Stomach (tissue), 9 donors: ENCODE results near the gene ACTA2. TPM values are rescaled to one million over a fixed set of nuclear protein-coding genes. Genes with fewer than 3 reads are reported as not detected.
A peak's percentile ranks its signal among the peaks of the same experiment; 100 is the strongest.

Source experiments
- DNase-seq, 2 donors: peaks; one replicate each; pipeline versions ENCODE4 v3.0.0 to v3.0.0-alpha.2; 2013 to 2019
- H3K27ac ChIP-seq, 5 donors: fragments of 200-600 bp in 4 of 5; sonication (generic) in 4 of 5; one replicate each; pipeline ENCODE4 v1.5.1; 2013 to 2019; ENCODE audit warnings: mild to moderate bottlenecking in 1 of 5, moderate library complexity in 1 of 5
- H3K27me3 ChIP-seq, 3 donors: fragments of 200-600 bp; sonication (generic); one replicate each; pipeline ENCODE4 v1.5.1; 2017 to 2019; ENCODE audit warnings: mixed run types in 1 of 3
- H3K36me3 ChIP-seq, 4 donors: fragments of 200-600 bp; sonication (generic); 1 replicate in 3 of 4; 2 replicates in 1 of 4; pipeline ENCODE4 v1.5.1; 2016 to 2019
- H3K4me1 ChIP-seq, 4 donors: fragments of 200-600 bp; sonication (generic); one replicate each; pipeline ENCODE4 v1.5.1; 2016 to 2019
- H3K4me3 ChIP-seq, 4 donors: fragments of 200-600 bp; sonication (generic) in 3 of 4; one replicate each; pipeline ENCODE4 v1.5.1; 2016 to 2019; ENCODE audit warnings: mild to moderate bottlenecking in 1 of 4
- H3K9me3 ChIP-seq, 4 donors: fragments of 200-600 bp; sonication (generic); one replicate each; pipeline ENCODE4 v1.5.1; 2016 to 2019
- CTCF ChIP-seq, 7 experiments: fragments of 450-650 bp in 4 of 7; fragments of 200-600 bp in 3 of 7; sonication (generic) in 3 of 7; IDR thresholded peaks; one replicate each; pipeline ENCODE4 v1.5.1; 2016 to 2019; ENCODE audit warnings: antibody characterized with exemption in 7 of 7, control low read depth in 2 of 7, mild to moderate bottlenecking in 1 of 7
- EP300 ChIP-seq: sonication (generic); formaldehyde crosslinking; IDR thresholded peaks from one replicate; pipeline ENCODE4 v1.6.1; 2017; ENCODE audit warnings: antibody characterized with exemption
- POLR2A ChIP-seq, 4 donors: fragments of 450-650 bp; IDR thresholded peaks; one replicate each; pipeline ENCODE4 v1.6.1; 2016; ENCODE audit warnings: antibody characterized with exemption in 4 of 4, control low read depth in 2 of 4, mild to moderate bottlenecking in 1 of 4, moderate library complexity in 1 of 4
- POLR2AphosphoS5 ChIP-seq, 3 donors: sonication (generic); formaldehyde crosslinking; IDR thresholded peaks; one replicate each; pipeline ENCODE4 v1.6.1; 2016; ENCODE audit warnings: antibody characterized with exemption in 3 of 3
- WGBS, 5 donors: extraction: QIAGEN DNeasy Blood & Tissue Kit in 3 of 5; methylation state at CpG; one replicate each; pipeline versions ENCODE4 v1.1.5 to v1.1.7; 2013 to 2018; 5-methylcytosine and 5-hydroxymethylcytosine counted together
- intact Hi-C: fragments of 100-400 bp; cut with DNase I; formaldehyde crosslinking; loops from one replicate; pipeline ENCODE4 v1.15.1; 2023; ENCODE audit warnings: low total_unique reads
- polyA plus RNA-seq, 3 donors: library from polyadenylated mRNA; stranded (reverse); fragments of 200-250 nt; gene quantifications; one replicate each; pipeline ENCODE4 v1.2.3, GENCODE V29; 2013
- total RNA-seq, 5 donors: library from RNA; depleted of rRNA; stranded (reverse); fragments of >200 nt; gene quantifications; one replicate each; pipeline versions ENCODE4 v1.1.0 to v1.2.3, GENCODE V29; 2014 to 2016
- donor health status: healthy with polysubstance abuse.
- donor health status: Bipolar disorder and iron deficiency.
- donor health status: healthy.

Gene ACTA2
- total and polyA plus RNA-seq, 8 donors, result 233 to 3,169 (median 999) TPM

GRCh38 chr10:88990384-88991160, 38.0 kb upstream of the ACTA2 start, which contains the start of gene FAS:
Gene FAS, plus strand, starts transcription at chr10:88990798. Its CDS starts 79 bp downstream, at chr10:88990877.
- peak; percentile 68 to 83 for DNase-seq
- H3K27me3 ChIP-seq, result no peaks in the 10 kb centered on the region
- intact Hi-C loops, result no loop called here
- H3K27ac ChIP-seq, result peak within 1 kb of the TSS; percentile 77 to 99 (median 97)
- H3K36me3 ChIP-seq, result no peaks in the 10 kb centered on the region
- no peak for TF ChIP-seq CTCF (IDR thresholded peaks at IDR 0.05)
- TF ChIP-seq POLR2AphosphoS5 (IDR thresholded peaks at IDR 0.05), result peak in 2 of 3 donors; percentile 53 to 54
- TF ChIP-seq POLR2A (IDR thresholded peaks at IDR 0.05), result peak in 1 of 4 donors; percentile 29
- no peak for TF ChIP-seq EP300
- H3K9me3 ChIP-seq, result no peaks in the 10 kb centered on the region
- H3K4me1 ChIP-seq, result peaks cover 9 to 76% (median 43%) of the 10 kb centered on the region in 4 donors
- H3K4me3 ChIP-seq, result peak within 1 kb of the TSS; percentile 78 to 96 (median 88)
- 0 to 1% (median 1%) methylated on average over 23 to 51 of the region's 51 CpGs for WGBS, 5 donors

DNA sequence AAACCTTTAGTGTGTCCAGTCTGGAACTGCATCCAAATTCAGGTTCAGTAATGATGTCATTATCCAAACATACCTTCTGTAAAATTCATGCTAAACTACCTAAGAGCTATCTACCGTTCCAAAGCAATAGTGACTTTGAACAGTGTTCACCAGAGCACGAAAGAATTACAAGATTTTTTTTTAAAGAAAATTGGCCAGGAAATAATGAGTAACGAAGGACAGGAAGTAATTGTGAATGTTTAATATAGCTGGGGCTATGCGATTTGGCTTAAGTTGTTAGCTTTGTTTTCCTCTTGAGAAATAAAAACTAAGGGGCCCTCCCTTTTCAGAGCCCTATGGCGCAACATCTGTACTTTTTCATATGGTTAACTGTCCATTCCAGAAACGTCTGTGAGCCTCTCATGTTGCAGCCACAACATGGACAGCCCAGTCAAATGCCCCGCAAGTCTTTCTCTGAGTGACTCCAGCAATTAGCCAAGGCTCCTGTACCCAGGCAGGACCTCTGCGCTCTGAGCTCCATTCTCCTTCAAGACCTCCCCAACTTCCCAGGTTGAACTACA, 37.3 kb upstream of the ACTA2 start:
- no peaks in the 10 kb centered on the region for H3K36me3 ChIP-seq
- peak; percentile 26 to 78 for DNase-seq
- intact Hi-C loops, result no loop called here
- peaks cover 9 to 74% (median 41%) of the 10 kb centered on the region in 4 donors for H3K4me1 ChIP-seq
- peak overlapping the region; percentile 77 to 99 (median 97) for H3K27ac ChIP-seq
- H3K9me3 ChIP-seq, result no peaks in the 10 kb centered on the region
- no peaks in the 10 kb centered on the region for H3K27me3 ChIP-seq
- 8 to 24% (median 20%) methylated on average over 8 of the region's 8 CpGs for WGBS, 5 donors
- peak overlapping the region; percentile 78 to 96 (median 88) for H3K4me3 ChIP-seq
- TF ChIP-seq POLR2AphosphoS5 (IDR thresholded peaks at IDR 0.05) (peak in 2 of 3 donors; percentile 19 to 55), EP300 (no peak)

DNA sequence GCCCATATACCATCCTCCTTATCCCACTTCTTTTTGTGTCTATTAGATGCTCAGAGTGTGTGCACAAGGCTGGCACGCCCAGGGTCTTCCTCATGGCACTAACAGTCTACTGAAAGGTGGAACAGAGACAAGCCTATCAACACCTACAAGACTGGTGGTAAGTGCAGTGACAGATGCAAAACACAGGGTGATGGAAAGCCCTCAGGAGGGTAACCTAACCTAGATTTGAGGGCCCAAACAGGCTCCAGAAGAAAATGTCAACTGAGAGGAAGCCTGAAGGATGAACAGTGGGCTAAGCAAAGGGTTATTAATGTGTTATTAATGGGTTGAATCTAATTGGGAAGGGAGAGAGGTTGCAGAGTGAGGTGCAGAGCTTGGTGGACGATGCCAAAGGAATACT, 36.9 kb upstream of the ACTA2 start:
- H3K4me3 ChIP-seq, result peak overlapping the region in 3 of 4 donors; percentile 87 to 96 (median 90)
- peak overlapping the region in 4 of 5 donors; percentile 90 to 99 (median 98) for H3K27ac ChIP-seq
- peaks cover 9 to 74% (median 43%) of the 10 kb centered on the region in 4 donors for H3K4me1 ChIP-seq
- H3K27me3 ChIP-seq, result no peaks in the 10 kb centered on the region
- intact Hi-C loops, result no loop called here
- WGBS, 5 donors, result 49 to 71% (median 58%) methylated on average over 2 of the region's 2 CpGs
- no peak for DNase-seq
- TF ChIP-seq CTCF (IDR thresholded peaks at IDR 0.05) (no peak), POLR2AphosphoS5 (IDR thresholded peaks at IDR 0.05) (no peak), EP300 (no peak), POLR2A (IDR thresholded peaks at IDR 0.05) (no peak)
- H3K9me3 ChIP-seq, result no peaks in the 10 kb centered on the region
- H3K36me3 ChIP-seq, result no peaks in the 10 kb centered on the region

GRCh38 chr10:88987840-88988239, 35.3 kb upstream of the ACTA2 start:
- peaks cover 13 to 77% (median 45%) of the 10 kb centered on the region in 4 donors for H3K4me1 ChIP-seq

More at GRCh38 chr10:88987840-88988239, 35.3 kb upstream of the ACTA2 start:
- H3K27ac ChIP-seq, result peak overlapping the region in 3 of 5 donors; percentile 30 to 99 (median 97)
- DNase-seq, result no peak
- no peak for TF ChIP-seq POLR2A (IDR thresholded peaks at IDR 0.05)
- TF ChIP-seq POLR2AphosphoS5 (IDR thresholded peaks at IDR 0.05), result no peak
- TF ChIP-seq EP300, result no peak
- no peak for TF ChIP-seq CTCF (IDR thresholded peaks at IDR 0.05)
- WGBS, 5 donors, result 30 to 81% (median 56%) methylated on average over 2 of the region's 2 CpGs
- intact Hi-C loops, result no loop called here
- no peaks in the 10 kb centered on the region for H3K27me3 ChIP-seq
- no peaks in the 10 kb centered on the region for H3K9me3 ChIP-seq
- no peaks in the 10 kb centered on the region for H3K36me3 ChIP-seq
- H3K4me3 ChIP-seq, result no peak overlapping the region
